Suppressor macrophage treated with lipopolysaccharide for 1 hour (primary cell): Measurements from ENCODE around the gene PTPRG.

Source experiments
- DNase-seq, 3 donors: peaks; one replicate each; pipeline ENCODE4 v3.0.0-alpha.2; 2020 to 2022

The PTPRG gene

DNA sequence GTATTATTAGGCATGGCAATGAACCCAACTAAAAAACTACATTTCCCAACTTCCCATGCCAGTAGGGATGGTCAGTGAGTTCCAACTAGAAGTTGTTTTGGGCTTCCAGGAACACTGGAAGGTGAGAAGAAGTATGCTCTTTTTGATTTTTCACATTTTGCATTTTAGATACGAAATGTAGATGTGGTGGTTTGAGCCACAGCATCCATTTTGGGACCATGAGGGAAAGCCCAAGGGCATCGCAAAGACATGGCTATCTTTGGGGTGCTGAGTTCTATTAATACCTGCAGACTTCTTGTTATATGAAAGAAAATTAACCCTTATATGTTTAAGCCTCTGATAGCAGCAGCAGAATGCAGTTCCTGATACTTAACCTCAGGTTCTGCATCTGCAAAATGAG, 62.9 kb downstream of the PTPRG start:
- no peak for DNase-seq

DNA sequence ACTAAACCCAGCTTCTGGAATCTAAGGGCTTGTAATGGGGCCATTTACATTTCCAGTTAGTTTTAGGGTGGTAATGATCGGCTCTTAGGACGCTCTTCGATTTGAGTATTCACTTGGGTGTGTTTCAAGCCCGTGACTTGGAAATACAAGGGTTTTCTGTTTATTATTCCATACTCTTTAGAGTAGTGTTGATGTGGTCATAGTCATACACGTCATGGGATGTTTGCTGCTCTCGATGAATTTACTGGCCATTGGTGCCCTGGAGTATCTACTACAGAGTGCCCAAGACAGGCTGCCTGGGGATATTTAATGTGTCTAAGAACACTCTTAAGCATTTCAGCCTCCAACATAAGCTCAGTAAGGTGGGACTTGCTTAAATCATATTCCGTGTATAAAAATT, 64.1 kb downstream of the PTPRG start:
- DNase-seq, result no peak

DNA sequence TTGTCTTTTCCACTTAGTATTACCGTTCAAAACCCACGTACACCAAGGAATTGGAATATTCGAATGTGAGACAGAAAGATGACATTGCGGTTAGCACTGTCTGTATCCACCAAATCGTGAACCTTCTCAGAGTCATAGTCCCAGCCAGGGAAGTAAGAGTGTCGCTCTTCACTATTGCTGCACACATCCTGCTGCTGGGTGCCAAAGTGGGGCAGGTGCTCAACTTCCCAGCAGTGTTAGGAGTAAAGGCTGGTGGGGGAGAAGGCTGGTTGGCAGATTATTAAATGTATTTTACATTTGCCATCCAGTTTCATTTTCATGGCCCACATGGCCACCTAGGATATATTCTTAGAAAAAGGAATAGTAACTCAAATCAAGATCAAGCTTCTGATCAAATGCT, 65.1 kb downstream of the PTPRG start:
- no peak for DNase-seq

DNA sequence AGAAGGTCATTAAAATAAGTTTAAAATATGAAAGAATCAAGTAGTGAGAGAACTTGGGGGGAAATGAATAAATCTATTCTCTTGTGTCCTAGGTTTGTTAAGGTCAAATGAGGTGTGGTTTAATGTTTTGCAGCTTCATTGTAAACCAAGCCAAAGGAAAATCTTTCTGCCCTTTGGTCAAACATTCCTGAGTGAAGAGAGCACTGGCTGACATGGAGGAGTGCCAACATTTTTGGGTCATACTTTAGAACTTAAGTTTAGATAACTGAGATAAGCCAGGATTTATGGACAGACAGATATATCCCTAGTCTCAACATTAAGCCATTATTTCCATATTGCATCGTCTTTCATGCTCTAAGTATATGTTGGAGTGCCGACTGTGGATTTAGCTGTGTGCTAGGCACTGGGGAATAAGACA, 66.4 kb downstream of the PTPRG start:
- DNase-seq, result no peak

DNA sequence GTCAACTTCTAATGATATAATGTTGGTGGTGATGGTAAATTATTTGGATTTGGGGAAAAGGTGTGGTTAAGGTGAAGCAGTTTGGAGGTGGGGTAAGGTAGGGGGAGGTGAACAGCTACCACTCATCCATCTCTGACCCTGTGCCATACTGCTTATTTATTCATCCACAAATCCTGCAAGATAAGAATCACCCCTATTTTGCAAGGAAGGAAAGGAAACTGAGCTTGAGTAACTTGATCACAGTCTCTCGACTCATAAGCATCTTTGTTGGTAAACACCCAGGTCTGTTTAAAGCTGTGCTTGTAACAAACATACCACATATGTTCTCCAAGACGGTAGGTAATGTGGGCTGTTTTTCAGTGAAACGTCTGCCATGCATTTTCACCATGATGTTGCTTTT, 67.3 kb downstream of the PTPRG start:
- no peak for DNase-seq

DNA sequence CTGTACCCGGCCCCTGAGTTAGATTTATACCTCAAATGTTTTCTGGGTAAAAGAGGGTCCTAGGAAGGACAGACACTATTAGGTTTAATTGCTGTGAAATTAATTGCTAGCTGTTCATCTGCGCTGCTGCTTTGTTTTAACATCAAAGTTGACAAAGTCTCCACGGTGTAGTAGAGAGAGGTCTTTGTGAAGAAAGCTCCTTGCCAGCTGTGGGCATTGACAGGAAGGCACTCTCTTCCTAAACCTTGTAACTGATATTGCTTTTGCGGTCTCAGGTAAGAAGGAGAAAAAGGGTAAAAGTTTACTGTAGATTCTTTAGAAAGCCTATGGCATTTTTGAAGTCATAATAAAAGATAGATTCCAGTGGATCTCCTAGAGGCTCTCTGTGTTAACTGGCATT, 68.1 kb downstream of the PTPRG start:
- DNase-seq, result no peak

DNA sequence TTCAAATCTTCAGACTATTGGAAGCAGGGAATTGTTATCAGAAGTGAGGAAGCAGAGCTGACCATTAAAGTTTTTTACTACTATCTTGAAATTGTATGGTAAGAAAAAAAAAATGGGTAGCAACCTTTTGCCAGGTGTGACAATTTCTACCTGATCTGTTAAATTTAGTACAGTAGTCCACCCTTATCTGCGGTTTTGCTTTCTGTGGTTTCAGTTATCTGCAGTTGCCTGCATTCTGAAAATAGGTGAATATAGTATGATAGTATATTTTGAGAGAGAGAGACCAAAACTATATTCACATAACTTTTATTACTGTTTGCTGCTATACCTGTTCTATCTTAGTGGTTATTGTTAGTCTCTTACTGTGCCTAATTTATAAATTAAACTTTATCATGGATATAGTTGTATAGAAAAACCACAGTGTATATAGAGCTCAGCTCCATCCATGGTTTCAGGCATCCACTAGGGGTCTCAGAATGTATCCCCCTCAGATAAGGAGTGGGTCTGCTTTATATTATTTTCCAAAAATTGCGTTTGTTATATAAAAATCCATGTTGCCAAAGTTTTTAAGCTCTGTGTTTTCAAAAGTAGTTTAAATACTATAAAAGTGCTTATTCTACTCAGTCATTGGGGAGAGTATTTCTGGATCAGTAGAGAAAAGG, 69.9 kb downstream of the PTPRG start:
- no peak for DNase-seq

DNA sequence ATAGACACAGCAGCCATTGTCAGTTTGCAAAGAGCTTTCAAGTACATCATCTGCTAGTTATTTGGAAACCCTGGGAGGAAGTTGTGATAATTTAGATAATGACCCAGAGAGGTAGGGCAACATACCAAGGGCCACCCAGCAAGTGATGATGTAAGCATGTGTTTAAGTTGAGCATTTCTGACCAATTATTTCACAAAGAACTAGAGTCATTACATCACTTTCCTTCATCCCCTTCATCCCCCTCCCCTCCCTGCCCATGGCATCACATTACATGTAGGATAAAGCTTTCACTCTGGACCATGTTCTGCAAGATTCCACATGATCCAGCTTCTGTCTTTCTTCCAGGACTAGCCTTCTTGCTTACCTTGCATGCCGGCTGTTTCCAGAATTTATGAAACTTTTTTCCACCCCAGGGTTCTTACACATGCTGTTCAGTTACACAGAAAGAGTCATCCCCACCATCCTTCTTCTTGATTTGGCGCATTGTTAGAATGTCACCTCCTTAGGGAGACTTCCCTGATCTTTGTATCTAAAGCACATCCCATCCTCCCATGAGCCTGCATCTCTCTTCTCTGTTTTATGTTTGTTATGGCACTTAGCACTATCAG, 71.3 kb downstream of the PTPRG start:
- DNase-seq, result no peak

DNA sequence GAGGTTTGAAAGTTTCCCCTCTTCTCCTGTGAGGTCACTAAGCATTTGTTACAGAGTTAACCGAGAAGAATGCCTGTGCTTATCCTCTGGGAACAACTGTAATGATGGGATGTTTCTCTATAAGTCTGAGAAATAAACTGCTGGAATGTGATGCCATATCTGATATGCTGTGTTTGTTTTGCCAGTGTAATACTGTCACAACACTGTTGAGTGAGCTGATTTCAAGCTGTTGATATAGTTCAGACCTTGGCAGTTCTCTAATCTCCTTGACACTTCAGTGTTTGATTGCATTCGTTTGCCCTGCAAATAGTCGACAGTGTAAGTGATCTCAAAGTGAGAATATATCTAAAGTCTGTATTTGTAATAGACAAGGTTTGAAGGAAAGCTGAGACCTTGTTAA, 73.3 kb downstream of the PTPRG start:
- no peak for DNase-seq

DNA sequence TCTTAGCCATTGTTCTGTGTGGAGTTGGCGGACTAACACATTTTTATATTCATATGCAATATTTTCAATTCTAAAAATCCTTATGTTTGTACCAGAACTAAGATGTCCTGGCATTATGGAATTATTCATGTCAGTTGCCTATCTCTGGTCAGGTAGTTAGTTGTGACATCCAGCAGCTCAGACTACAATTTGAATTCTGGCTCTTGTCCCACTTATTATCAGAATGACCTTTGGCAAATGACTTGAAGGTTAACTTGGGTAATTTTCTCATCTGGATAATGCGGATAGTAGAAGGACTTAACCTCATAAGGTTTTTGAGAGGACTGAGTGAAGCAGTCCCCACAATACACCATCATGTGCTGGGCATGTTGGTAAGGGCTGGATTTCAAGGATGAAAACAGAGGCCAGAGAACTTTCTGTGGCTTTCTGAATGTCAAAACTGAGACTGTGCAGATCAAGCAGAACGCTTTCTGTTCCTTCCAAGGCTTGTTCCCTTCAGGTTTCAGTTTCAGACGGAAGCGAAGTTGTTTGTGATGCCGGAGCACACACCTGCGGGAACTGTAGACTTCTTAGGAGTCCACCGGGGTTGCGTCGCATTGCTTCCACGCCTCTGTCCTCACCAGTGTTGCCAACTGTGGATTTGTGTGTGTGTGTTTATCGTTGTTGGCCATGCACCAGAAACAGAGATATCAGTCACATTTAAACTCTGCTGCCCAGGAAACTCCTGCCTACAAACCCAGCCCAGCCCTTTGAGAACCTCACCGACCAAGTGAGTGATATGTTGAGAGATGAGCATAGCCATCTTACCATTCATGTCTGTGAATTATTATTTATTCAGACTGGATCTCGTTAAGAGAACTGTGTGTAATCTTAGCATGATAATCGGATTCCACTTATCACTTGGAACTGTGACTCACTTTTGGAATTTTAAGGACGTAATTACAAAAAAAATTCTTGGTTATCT, 76.0 kb downstream of the PTPRG start:
- no peak for DNase-seq

DNA sequence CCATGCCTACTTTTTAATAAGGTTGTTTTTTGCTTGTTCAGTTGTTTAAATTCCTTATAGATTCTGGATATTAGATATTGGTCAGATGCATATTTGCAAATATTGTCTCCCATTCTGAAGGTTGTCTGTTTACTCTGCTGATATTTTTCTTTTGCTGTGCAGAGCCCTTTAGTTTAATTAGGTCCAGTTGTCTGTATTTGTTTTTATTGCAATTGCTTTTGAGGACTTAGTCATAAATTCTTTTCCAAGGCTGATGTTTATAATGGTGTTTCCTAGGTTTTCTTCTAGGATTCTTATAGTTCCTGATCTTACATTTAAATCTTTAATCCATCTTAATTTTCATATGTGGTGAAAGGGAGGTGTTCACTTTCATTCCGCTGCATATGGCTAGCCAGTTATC, 77.4 kb downstream of the PTPRG start:
- no peak for DNase-seq

DNA sequence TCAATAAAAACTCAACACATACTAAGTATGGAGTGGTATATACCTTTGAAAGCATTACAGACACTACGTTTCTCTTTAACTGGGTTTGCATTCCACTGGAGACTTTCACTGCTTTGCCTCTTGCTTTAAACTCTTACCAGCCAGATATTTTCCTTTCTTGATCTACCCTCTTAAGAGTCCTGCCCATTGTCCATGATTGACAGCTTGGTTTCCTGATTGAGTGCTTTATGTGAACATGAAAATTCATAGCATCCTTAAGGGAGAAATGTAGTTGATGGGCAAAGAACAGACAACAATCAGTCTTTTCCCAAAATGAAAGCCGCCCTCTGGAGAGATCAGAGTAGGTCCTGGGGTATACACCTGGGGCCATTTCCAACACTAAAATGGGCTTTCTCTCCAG, 78.6 kb downstream of the PTPRG start:
- DNase-seq, result no peak

DNA sequence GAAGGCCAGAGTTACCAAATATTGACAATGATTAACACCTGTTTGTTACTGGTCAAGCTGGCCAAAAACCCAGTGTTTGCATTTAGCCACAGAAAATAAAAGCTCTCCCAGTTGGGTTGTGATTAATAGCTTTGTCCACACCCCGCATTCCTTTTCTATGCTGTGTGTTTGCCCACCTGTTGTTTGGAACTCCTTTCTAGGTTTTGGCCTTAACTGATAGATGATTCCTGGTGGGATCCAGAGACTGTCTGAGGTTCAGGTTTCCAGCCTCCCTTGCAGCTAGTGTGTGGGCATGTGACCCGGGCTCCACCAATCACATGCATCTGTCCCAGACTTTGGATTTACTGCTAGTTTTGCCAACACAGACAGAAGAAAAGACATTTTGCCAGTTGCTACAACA, 83.8 kb downstream of the PTPRG start:
- DNase-seq, result no peak

DNA sequence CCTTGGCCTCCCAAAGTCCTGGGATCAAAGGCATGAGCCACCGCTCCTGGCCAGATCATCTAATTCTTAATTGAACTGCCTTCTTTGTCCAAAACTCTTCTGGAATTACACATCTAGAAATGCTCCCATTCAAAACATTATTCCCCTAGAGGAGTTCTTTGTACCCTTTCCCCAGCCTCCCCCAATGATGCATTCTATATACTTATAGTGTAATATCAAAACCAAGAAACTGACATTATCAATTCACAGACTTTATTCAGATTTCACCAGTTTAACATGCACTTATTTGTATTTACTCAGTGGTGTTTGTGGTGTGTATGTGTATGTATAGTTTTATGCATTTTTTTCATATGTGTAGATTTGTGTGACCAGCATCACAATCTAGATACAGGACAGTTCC, 85.0 kb downstream of the PTPRG start:
- no peak for DNase-seq

DNA sequence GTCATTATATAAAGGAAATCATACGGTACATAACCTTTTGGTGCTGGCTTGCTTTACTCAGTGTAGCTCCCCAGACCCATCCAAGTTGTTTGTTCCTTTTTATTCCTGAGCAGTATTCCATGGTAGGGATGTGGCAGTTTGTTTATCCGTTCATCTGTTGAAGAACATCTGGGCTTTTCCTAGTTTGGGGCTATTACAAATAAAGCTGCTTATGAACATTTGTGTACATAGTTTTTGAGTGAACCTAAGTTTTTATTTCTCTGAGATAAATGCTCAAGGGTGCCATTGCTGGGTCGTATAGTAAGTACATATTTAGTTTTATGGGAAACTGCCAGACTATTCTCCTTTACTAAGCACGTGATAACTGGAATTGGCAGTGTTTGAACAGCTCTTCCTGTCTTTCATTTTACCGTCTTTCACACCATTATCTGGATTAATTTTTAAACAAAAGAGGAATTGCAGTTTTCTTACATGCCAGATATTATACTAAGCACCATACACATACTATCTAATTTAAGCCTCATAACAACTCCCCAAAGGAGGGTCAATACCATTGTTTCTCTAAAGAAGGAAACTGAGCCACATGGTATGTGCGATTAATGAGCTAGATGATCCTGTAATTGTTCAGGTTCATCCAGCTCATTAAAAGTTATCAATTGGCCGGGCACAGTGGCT, 85.6 kb downstream of the PTPRG start:
- no peak for DNase-seq

DNA sequence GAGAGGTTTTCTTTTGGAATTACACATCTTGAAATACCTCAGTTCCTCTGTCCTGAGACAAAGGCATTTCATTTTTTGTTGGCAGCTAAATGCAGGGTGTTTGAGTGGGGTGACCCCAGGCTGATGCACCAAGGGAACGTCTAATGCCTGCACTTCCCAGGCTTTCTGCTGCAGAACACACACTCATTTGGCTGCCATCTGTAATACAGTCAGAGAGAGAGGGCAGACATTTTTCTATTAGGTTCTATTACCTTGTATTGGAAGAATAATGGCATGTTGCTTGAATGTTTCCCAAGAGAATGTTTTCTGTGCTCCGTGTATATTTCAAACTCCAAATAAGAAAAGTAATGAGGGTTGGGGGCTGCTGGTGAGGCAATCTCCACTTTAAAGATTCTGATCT, 87.1 kb downstream of the PTPRG start:
- DNase-seq, result no peak

DNA sequence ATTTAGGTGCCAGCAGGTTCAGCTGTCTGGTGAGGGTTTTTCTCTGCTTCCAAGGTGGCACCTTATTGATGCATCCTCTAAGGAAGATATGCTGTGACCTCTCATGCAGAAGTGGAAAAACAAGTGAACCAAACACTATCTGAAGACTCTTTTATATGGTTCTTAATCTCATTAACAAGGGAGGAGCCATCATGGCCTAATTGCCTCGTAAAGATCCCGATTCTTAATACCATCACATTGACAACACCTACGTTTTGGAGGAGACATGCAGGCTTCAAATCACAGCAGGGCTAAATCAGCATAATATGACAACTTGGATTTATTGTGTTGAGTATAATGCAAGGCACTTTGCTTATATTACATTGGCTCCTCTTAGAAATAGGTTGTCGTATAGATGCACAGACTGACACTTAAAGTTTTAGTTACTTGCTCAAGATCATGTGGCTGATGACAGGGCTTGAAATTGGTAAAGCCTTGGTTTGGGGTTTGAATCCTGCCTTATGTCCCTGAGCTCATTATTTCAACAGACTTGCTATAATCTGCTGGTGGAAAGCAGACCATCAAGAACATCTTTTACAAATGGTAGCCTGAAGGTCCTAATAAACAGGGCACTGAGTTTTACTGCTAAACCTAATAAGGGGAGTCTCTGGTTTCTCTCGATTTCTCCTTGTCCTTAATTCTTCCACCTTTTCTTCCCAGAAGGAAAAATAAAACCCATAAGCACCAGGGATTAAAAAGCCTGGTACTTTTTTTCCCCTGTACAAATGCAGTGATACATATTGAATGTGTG, 88.2 kb downstream of the PTPRG start:
- no peak for DNase-seq

DNA sequence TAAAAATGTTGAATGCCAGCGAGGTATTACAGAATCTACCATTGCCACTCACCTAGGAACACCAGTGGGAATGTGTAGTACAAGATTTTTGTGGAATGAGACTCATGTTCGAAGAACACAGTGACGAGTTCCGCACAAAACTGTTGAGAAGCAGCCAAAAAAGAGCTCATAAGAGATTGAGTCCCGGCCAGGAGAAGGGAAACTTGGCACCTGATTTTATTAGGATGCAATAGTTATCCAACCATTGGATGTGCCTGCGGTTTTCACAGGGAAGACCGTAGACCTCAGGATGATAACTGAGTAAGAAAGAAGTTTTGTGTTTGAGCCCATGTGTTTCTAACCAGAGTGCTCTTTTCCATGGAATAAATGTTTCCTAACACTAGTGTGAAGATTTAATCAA, 88.9 kb downstream of the PTPRG start:
- no peak for DNase-seq

DNA sequence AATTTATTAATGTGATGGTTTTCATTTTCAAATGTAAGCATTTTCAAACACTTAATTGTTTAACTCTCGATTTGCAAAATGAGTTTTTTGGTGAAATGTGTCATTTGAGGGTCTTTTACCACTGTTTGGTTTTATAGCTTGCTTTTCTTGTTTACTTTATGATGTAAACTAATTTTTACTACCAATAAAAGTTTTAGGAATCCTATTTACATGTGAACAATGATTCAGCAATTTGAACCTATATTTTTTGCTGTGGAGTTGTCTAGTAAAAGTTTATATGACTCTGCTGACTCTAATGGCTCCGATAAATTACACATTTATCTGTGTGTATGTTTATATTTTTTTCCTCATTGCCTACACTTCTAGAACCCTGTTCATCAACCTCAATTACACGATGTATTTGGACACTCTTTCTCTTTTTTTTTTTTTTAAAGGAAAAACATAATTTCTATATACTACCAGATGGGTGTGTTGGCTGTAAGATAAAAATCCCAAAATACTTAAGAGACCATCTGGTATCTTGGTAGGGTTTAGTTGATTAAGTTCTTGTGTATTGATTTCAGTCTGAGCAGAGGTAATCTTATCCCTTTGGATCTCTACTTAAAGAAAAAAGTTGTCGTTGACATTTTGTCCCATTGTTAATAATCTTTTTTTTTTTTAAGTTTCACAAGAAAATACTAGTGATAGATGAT, 89.5 kb downstream of the PTPRG start:
- DNase-seq, result no peak

DNA sequence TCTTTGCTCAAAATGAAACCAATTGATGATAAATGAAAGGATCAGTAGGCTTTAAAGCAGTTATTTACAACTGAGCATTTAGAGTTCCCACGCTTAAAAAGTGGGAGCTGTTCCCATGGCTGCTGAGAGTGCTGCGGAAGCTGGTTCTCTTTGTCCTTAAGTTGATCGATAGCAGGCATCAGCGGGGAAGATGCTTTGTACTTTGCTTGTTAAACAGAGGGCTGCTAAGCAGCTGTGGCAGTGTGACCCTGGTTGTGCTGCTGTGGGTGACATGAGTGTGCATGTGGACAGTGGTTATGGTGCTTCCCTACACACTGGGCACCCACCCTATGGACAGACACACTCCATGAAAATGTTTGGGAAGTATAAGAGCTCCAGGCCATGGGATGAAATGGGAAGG, 96.3 kb downstream of the PTPRG start:
- DNase-seq, result no peak

DNA sequence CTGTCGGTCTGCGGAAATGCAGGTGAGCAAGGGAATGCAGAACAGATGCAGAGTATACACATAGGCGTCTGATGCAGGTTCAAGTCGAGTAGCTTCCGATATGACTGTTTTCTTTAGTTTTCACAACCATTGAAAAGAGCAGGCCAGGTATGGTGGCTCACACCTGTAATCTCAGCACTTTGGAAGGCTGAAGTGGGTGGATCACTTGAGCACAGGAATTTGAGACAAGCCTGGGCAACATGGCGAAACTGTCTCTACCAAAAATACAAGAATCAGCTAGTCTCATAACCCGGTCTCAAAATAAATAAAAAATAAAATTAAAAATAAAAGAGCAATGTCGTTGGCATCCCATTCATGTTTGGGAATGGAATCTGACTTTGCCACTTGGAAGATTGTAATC, 101.5 kb downstream of the PTPRG start:
- DNase-seq, result no peak
